Measurements from ENCODE around the gene VWA8. TPM values are rescaled to one million over a fixed set of nuclear protein-coding genes. Genes with fewer than 3 reads are reported as not detected.

The VWA8 gene
- total and polyA plus RNA-seq, 2 of the 13 experiments (the other 11 are each of a cell fraction or from before 2014, with no cell fraction given) = 9.1 to 17.3 TPM

DNA sequence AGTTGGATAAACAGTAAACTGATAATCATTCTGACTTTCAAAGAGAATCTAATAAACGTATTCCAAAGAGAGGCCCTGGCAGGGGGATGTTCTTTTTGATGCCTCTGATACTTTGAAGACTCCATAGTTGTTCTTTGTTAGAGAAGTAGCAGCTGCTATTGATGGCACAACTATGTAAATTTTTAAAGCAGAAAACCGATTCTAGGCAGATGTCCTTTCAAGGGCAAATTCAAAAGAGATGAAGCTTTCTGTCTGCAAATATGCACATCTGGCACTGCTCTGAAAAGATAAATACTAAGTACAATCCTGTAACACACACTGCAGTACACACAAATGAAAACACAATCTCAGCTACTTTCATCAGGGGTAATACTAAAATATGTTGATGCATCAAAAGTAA lies 250.1 kb downstream of the VWA8 start:
- H3K4me2 ChIP-seq (ENCODE audit: low read depth, low read length) = no peak overlapping the region
- no peaks in the 10 kb centered on the region for H3K79me2 ChIP-seq (ENCODE audit: insufficient read depth, low read length)
- TF ChIP-seq ZNF326 (CRISPR knock-in tag; IDR thresholded peaks at IDR 0.05; ENCODE audit: borderline replicate concordance) (no peak), PTBP1 (IDR thresholded peaks at IDR 0.05; ENCODE audit: low read depth, low read length, poor library complexity, severe bottlenecking) (no peak), FLYWCH1 (CRISPR knock-in tag; IDR thresholded peaks at IDR 0.05) (no peak), MED1 (CRISPR knock-in tag; IDR thresholded peaks at IDR 0.05) (no peak)
- DNase-seq (ENCODE audit: low spot score) = no peak
- H3K4me1 ChIP-seq (ENCODE audit: insufficient read depth, low read length) = no peaks in the 10 kb centered on the region
- no peaks in the 10 kb centered on the region for H3K9me3 ChIP-seq (ENCODE audit: low read length)
- WGBS (ENCODE audit: low lambda C conversion rate) = 94% methylated on average over 2 of the region's 2 CpGs
- intact Hi-C loops (cut with micrococcal nuclease; ENCODE audit: unreplicated experiment) = no loop called here
- ChIA-PET POLR2A (no interaction called here), CTCF (ENCODE audit: low intra/inter-chr PET ratio, low total read pairs) (no interaction called here)
- FAIRE-seq = no peak
- peaks cover 0 to 4% of the 10 kb centered on the region in 2 experiments; a peak in 1 of 5 replicates for H3K36me3 ChIP-seq (replicated peaks in 1 of 2; ENCODE audit: control insufficient read depth in 1 of 2, insufficient read depth in 2 of 2, low read length in 2 of 2)
- no TSS peak for BruUV-seq (replicated peaks)
- H3K4me3 ChIP-seq (replicated peaks in 1 of 3; ENCODE audit: insufficient read depth in 1 of 3, low read depth in 2 of 3, low read length in 3 of 3) = no peak overlapping the region
- no peaks in the 10 kb centered on the region for H3K27me3 ChIP-seq (ENCODE audit: control insufficient read depth in 1 of 2, insufficient read depth in 2 of 2, low read length in 2 of 2)
- H3K27ac ChIP-seq (ENCODE audit: extremely low read length, insufficient read depth, low read length) = no peak overlapping the region
- H3K9ac ChIP-seq (ENCODE audit: insufficient read depth, low read depth, low read length) = no peak overlapping the region
- ATAC-seq = no peak
- in situ Hi-C loops (cut with HindIII; ENCODE audit: extremely low pct_ligation_motif_present, low pct_unique_long_range_greater_than_20kb) = no loop called here
- H2AFZ ChIP-seq (ENCODE audit: low read length) = no peak overlapping the region
- H4K20me1 ChIP-seq (ENCODE audit: insufficient read depth, low read length) = no peaks in the 10 kb centered on the region

- Histone ChIP-seq H3K9ac (ENCODE audit: insufficient read depth, low read depth, low read length) (no peak overlapping the region), H3K4me3 (replicated peaks in 1 of 3; ENCODE audit: insufficient read depth in 1 of 3, low read depth in 2 of 3, low read length in 3 of 3) (no peak overlapping the region), H3K4me2 (ENCODE audit: low read depth, low read length) (no peak overlapping the region), H3K27ac (ENCODE audit: extremely low read length, insufficient read depth, low read length) (no peak overlapping the region), H3K4me1 (ENCODE audit: insufficient read depth, low read length) (no peaks in the 10 kb centered on the region), H4K20me1 (ENCODE audit: insufficient read depth, low read length) (no peaks in the 10 kb centered on the region), H3K9me3 (ENCODE audit: low read length) (no peaks in the 10 kb centered on the region), H3K27me3 (ENCODE audit: control insufficient read depth in 1 of 2, insufficient read depth in 2 of 2, low read length in 2 of 2) (no peaks in the 10 kb centered on the region), H2AFZ (ENCODE audit: low read length) (no peak overlapping the region), H3K79me2 (ENCODE audit: insufficient read depth, low read length) (no peaks in the 10 kb centered on the region), H3K36me3 (replicated peaks in 1 of 2; ENCODE audit: control insufficient read depth in 1 of 2, insufficient read depth in 2 of 2, low read length in 2 of 2) (0 out of 5 replicates have a peak, but pooled peaks cover 0 to 4% of the 10 kb centered on the region in 2 experiments)
- no peak for FAIRE-seq
- BruUV-seq (replicated peaks) = no TSS peak
- ChIA-PET CTCF (ENCODE audit: low intra/inter-chr PET ratio, low total read pairs) (no interaction called here), POLR2A (no interaction called here)
- intact Hi-C loops (cut with micrococcal nuclease; ENCODE audit: unreplicated experiment) (no loop called here), in situ Hi-C loops (cut with HindIII; ENCODE audit: extremely low pct_ligation_motif_present, low pct_unique_long_range_greater_than_20kb) (no loop called here)
- no peak for DNase-seq (ENCODE audit: low spot score)
- no peak for ATAC-seq
- TF ChIP-seq ZNF549 (CRISPR knock-in tag; IDR thresholded peaks at IDR 0.05) (no peak), SIX1 (CRISPR knock-in tag; IDR thresholded peaks at IDR 0.05; ENCODE audit: borderline replicate concordance) (no peak), ZNF672 (CRISPR knock-in tag; IDR thresholded peaks at IDR 0.05) (no peak), JUND (CRISPR knock-in tag; IDR thresholded peaks at IDR 0.05) (no peak), ZSCAN30 (CRISPR knock-in tag; IDR thresholded peaks at IDR 0.05) (no peak), THRA (CRISPR knock-in tag; IDR thresholded peaks at IDR 0.05; ENCODE audit: borderline replicate concordance) (no peak), ZNF280D (CRISPR knock-in tag; IDR thresholded peaks at IDR 0.05) (no peak), RELA (CRISPR knock-in tag; IDR thresholded peaks at IDR 0.05) (no peak), GABPB1 (CRISPR knock-in tag; IDR thresholded peaks at IDR 0.05) (no peak), NCOA5 (CRISPR knock-in tag; IDR thresholded peaks at IDR 0.05) (no peak), GTF2F1 (IDR thresholded peaks at IDR 0.05; ENCODE audit: low read length) (no peak), ZBTB2 (CRISPR knock-in tag; IDR thresholded peaks at IDR 0.05; ENCODE audit: low read depth) (no peak)
These were observed 251.4 kb downstream of the VWA8 start for GRCh38 chr13:41709511-41709910.
